Measurements from ENCODE around the gene LSP1.

Gene LSP1

GRCh38 chr11:1924646-1925372, 71.9 kb downstream of the LSP1 start:
- TF ChIP-seq, protein P1, sequence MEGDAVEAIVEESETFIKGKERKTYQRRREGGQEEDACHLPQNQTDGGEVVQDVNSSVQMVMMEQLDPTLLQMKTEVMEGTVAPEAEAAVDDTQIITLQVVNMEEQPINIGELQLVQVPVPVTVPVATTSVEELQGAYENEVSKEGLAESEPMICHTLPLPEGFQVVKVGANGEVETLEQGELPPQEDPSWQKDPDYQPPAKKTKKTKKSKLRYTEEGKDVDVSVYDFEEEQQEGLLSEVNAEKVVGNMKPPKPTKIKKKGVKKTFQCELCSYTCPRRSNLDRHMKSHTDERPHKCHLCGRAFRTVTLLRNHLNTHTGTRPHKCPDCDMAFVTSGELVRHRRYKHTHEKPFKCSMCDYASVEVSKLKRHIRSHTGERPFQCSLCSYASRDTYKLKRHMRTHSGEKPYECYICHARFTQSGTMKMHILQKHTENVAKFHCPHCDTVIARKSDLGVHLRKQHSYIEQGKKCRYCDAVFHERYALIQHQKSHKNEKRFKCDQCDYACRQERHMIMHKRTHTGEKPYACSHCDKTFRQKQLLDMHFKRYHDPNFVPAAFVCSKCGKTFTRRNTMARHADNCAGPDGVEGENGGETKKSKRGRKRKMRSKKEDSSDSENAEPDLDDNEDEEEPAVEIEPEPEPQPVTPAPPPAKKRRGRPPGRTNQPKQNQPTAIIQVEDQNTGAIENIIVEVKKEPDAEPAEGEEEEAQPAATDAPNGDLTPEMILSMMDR (IDR thresholded peaks at IDR 0.05; ENCODE audit: low read depth, low read length): no peak
- DNase-seq (ENCODE audit: extremely low read depth, low read depth): no peak

- no peak for DNase-seq (ENCODE audit: extremely low read depth, low read depth)
- TF ChIP-seq, protein P1 (IDR thresholded peaks at IDR 0.05; ENCODE audit: low read depth, low read length): no peak
Measured at GRCh38 chr11:1925373-1926155, 72.7 kb downstream of the LSP1 start.

GRCh38 chr11:1926156-1927025, 73.5 kb downstream of the LSP1 start:
- TF ChIP-seq, protein P1 (IDR thresholded peaks at IDR 0.05; ENCODE audit: low read depth, low read length): no peak
- no peak for DNase-seq (ENCODE audit: extremely low read depth, low read depth)

GRCh38 chr11:1927026-1927847, 74.4 kb downstream of the LSP1 start:
- TF ChIP-seq, protein P1 (IDR thresholded peaks at IDR 0.05; ENCODE audit: low read depth, low read length): no peak
- no peak for DNase-seq (ENCODE audit: extremely low read depth, low read depth)

- TF ChIP-seq, protein P1 (IDR thresholded peaks at IDR 0.05; ENCODE audit: low read depth, low read length): no peak
- no peak for DNase-seq (ENCODE audit: extremely low read depth, low read depth)
Measured at GRCh38 chr11:1927848-1928469, 75.1 kb downstream of the LSP1 start.

DNA sequence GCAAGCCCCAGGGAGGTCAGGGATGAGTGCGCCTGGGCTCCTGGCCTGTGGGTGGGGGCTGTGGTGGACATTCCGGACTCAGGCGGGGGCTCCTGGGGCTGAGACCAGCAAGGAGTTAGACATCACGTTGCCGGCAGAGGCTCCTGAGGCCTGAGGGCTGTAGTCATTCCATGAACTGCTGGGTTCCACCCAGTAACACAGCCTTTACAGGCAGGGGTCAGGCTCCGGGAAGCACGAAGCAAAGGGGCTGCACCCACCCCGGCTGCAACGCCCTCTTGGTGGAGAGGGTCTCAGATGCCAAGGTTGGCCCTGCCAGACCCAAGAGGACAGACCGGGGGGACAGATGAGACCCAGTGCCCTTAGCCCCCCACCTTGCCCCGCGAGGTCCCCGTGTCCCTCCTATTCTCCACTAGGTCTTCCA, 75.6 kb downstream of the LSP1 start:
- TF ChIP-seq, protein P1 (IDR thresholded peaks at IDR 0.05; ENCODE audit: low read depth, low read length): no peak
- no peak for DNase-seq (ENCODE audit: extremely low read depth, low read depth)

Measured in AG09319 (cell line).